Astrocyte of the cerebellum (primary cell): ENCODE results near the gene PTPRM.

Experiments used
- DNase-seq: peaks from one replicate; pipeline ENCODE4 v3.0.0-alpha.2; 2011; ENCODE audit warnings: low read depth
- H3K4me3 ChIP-seq: 2 replicates; pipeline ENCODE4 v1.5.1; 2011; ENCODE audit warnings: mild to moderate bottlenecking, low read depth, low read length, moderate library complexity
- CTCF ChIP-seq: IDR thresholded peaks from 2 replicates; pipeline ENCODE4 v1.5.1; 2012; ENCODE audit warnings: low read length, low read depth, moderate library complexity, mild to moderate bottlenecking; ENCODE audit errors: missing control alignments
- in situ Hi-C: cut with HindIII; loops from 2 replicates; pipeline ENCODE4 v1.10.0; 2017; ENCODE audit warnings: low sequenced_read_pairs

The PTPRM gene

GRCh38 chr18:7758764-7759163, 191.6 kb downstream of the PTPRM start:
- H3K4me3 ChIP-seq: no peak overlapping the region
- no peak for DNase-seq
- no peak for TF ChIP-seq CTCF
- in situ Hi-C loops: no loop called here

- DNase-seq: peak; percentile 28
- in situ Hi-C loops: no loop called here
- TF ChIP-seq CTCF: no peak
- no peak overlapping the region for H3K4me3 ChIP-seq
Measured at GRCh38 chr18:7760967-7761948, 194.1 kb downstream of the PTPRM start.

- in situ Hi-C loops: no loop called here
- no peak for TF ChIP-seq CTCF
- DNase-seq: no peak
- H3K4me3 ChIP-seq: no peak overlapping the region
Measured at GRCh38 chr18:7764405-7764804, 197.3 kb downstream of the PTPRM start.

- no peak for DNase-seq
- in situ Hi-C loops: no loop called here
- no peak for TF ChIP-seq CTCF
- H3K4me3 ChIP-seq: no peak overlapping the region
Measured at GRCh38 chr18:7766346-7766745, 199.2 kb downstream of the PTPRM start.

- DNase-seq: no peak
- no peak overlapping the region for H3K4me3 ChIP-seq
- no peak for TF ChIP-seq CTCF
- in situ Hi-C loops: no loop called here
Measured at GRCh38 chr18:7766817-7767216, 199.7 kb downstream of the PTPRM start.

GRCh38 chr18:7770908-7771307, 203.8 kb downstream of the PTPRM start:
- DNase-seq: no peak
- no peak overlapping the region for H3K4me3 ChIP-seq
- in situ Hi-C loops: no loop called here
- no peak for TF ChIP-seq CTCF
